Esophagus muscularis mucosa (tissue), 4 donors: ENCODE measurements around the gene STRIT1. TPM values are rescaled to one million over a fixed set of nuclear protein-coding genes. Genes with fewer than 3 reads are reported as not detected.

Experiments
- DNase-seq: peaks from one replicate; pipeline ENCODE4 v3.0.0-alpha.2; 2017; ENCODE audit errors: extremely low spot score
- H3K27ac ChIP-seq, 4 donors: fragments of 200-600 bp; sonication (generic); replicated peaks in 1 of 4; 1 replicate in 3 of 4; 2 replicates in 1 of 4; pipeline ENCODE4 v1.5.1; 2016 to 2019; ENCODE audit warnings: mild to moderate bottlenecking in 1 of 4
- H3K27me3 ChIP-seq, 4 donors: fragments of 200-600 bp; sonication (generic); one replicate each; pipeline versions ENCODE4 v1.5.1 to v1.6.0; 2016 to 2019
- H3K36me3 ChIP-seq, 4 donors: fragments of 200-600 bp; sonication (generic); one replicate each; pipeline ENCODE4 v1.5.1; 2016 to 2019
- H3K4me1 ChIP-seq, 4 donors: fragments of 200-600 bp; sonication (generic); one replicate each; pipeline ENCODE4 v1.5.1; 2016 to 2019
- H3K4me3 ChIP-seq, 4 donors: fragments of 200-600 bp; sonication (generic); 1 replicate in 2 of 4; 2 replicates in 2 of 4; pipeline ENCODE4 v1.5.1; 2016 to 2019; ENCODE audit warnings: mild to moderate bottlenecking in 4 of 4, moderate library complexity in 1 of 4
- H3K9me3 ChIP-seq, 4 donors: fragments of 200-600 bp; sonication (generic); 1 replicate in 3 of 4; 2 replicates in 1 of 4; pipeline ENCODE4 v1.5.1; 2016 to 2019
- EP300 ChIP-seq: sonication (generic); formaldehyde crosslinking; IDR thresholded peaks from one replicate; pipeline ENCODE4 v1.6.1; 2017; ENCODE audit warnings: antibody characterized with exemption
- POLR2A ChIP-seq: fragments of 450-650 bp; IDR thresholded peaks from one replicate; pipeline ENCODE4 v1.6.1; 2017; ENCODE audit warnings: antibody characterized with exemption, moderate library complexity, mild to moderate bottlenecking, low read depth
- POLR2AphosphoS5 ChIP-seq, 2 donors: sonication (generic); formaldehyde crosslinking; IDR thresholded peaks; one replicate each; pipeline ENCODE4 v1.6.1; 2017; ENCODE audit warnings: antibody characterized with exemption in 2 of 2
- WGBS: methylation state at CpG from one replicate; pipeline ENCODE4 v1.1.5; 2018; 5-methylcytosine and 5-hydroxymethylcytosine counted together
- intact Hi-C: fragments of 100-400 bp; cut with DNase I; formaldehyde crosslinking; loops from one replicate; pipeline ENCODE4 v1.15.1; 2023
- total RNA-seq, 4 donors: library from RNA; depleted of rRNA; stranded (reverse); fragments of >200 nt; gene quantifications; one replicate each; pipeline versions ENCODE4 v1.1.0 to v1.2.1, GENCODE V29; 2016
- TF ChIP-seq, protein P1 (sequence below), 3 experiments: fragments of 200-600 bp in 2 of 3; fragments of 450-650 bp in 1 of 3; sonication (generic) in 2 of 3; IDR thresholded peaks; one replicate each; pipeline ENCODE4 v1.5.1; 2017 to 2019; ENCODE audit warnings: antibody characterized with exemption in 3 of 3, mild to moderate bottlenecking in 2 of 3, moderate library complexity in 1 of 3

STRIT1 gene
- total RNA-seq, 4 donors from 2014 or later: not detected

DNA sequence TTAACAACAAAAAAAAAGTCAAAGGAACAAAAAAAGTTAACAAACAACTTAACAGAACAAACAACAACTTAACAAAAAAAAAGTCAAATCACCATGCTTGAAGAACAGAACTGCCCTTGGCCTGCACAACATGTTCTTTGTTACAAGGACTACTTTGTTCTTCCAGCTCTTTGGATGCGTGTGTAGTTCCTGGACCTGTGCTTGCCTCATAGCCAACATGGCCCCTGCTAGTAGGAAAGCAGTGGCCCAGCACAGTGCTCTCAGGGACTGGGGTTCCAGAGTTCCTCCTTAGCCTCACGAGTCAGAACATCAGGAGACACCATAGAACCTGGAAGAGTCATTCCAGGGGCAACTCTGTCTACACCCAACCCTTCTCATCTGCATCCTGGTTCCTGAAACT, 10.9 kb upstream of the STRIT1 start:
- TF ChIP-seq POLR2A (no peak), EP300 (no peak), POLR2AphosphoS5 (IDR thresholded peaks at IDR 0.05) (no peak)
- TF ChIP-seq, protein P1, sequence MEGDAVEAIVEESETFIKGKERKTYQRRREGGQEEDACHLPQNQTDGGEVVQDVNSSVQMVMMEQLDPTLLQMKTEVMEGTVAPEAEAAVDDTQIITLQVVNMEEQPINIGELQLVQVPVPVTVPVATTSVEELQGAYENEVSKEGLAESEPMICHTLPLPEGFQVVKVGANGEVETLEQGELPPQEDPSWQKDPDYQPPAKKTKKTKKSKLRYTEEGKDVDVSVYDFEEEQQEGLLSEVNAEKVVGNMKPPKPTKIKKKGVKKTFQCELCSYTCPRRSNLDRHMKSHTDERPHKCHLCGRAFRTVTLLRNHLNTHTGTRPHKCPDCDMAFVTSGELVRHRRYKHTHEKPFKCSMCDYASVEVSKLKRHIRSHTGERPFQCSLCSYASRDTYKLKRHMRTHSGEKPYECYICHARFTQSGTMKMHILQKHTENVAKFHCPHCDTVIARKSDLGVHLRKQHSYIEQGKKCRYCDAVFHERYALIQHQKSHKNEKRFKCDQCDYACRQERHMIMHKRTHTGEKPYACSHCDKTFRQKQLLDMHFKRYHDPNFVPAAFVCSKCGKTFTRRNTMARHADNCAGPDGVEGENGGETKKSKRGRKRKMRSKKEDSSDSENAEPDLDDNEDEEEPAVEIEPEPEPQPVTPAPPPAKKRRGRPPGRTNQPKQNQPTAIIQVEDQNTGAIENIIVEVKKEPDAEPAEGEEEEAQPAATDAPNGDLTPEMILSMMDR (IDR thresholded peaks at IDR 0.05): no peak

DNA sequence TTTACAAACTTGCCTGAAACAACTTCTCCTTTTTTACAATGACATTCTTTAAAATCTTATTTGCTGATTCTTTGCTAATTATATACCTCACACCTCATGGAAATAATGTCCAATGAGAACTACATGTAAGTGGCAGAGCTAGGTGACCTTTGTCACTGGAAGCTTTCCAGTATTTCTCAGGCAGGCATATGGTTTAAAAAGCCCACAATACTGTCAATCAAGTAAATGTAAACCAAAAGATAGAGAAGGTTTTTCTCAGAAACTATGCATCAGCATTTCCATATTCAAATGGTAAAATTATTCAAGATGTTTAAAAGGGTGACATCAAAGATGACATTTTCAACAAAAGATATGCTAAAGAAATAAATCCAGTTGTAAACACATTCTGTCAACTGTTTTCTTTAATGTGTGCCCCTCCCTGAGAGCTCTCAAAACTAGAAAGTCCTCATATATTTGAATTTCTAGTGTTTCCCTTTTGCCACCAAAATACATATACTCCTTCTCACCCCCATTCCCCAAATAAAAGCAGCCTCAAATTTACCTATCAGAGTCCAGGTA, 10.1 kb upstream of the STRIT1 start:
- H3K4me3 ChIP-seq: no peak overlapping the region
- H3K9me3 ChIP-seq: no peaks in the 10 kb centered on the region
- no peaks in the 10 kb centered on the region for H3K4me1 ChIP-seq
- no peaks in the 10 kb centered on the region for H3K27me3 ChIP-seq
- DNase-seq: no peak
- H3K36me3 ChIP-seq: no peaks in the 10 kb centered on the region
- no peak overlapping the region for H3K27ac ChIP-seq
- TF ChIP-seq EP300 (no peak), POLR2A (no peak), POLR2AphosphoS5 (IDR thresholded peaks at IDR 0.05) (no peak)
- TF ChIP-seq, protein P1 (IDR thresholded peaks at IDR 0.05): no peak
- intact Hi-C loops: no loop called here

More for the DNA sequence above, 10.9 kb upstream of the STRIT1 start:
- 71% methylated on average over 2 of the region's 2 CpGs for WGBS
- DNase-seq: no peak
- no peaks in the 10 kb centered on the region for H3K4me1 ChIP-seq
- no peaks in the 10 kb centered on the region for H3K27me3 ChIP-seq
- no peaks in the 10 kb centered on the region for H3K36me3 ChIP-seq
- no peak overlapping the region for H3K4me3 ChIP-seq
- intact Hi-C loops: no loop called here
- no peaks in the 10 kb centered on the region for H3K9me3 ChIP-seq
- no peak overlapping the region for H3K27ac ChIP-seq

- intact Hi-C loops: no loop called here
- WGBS: 45% methylated on average over 2 of the region's 2 CpGs
These were observed 9.4 kb upstream of the STRIT1 start for GRCh38 chr3:155302891-155303290.

GRCh38 chr3:155302481-155302880, 9.0 kb upstream of the STRIT1 start:
- 73% methylated on average over 2 of the region's 2 CpGs for WGBS
- no peaks in the 10 kb centered on the region for H3K4me1 ChIP-seq

More at GRCh38 chr3:155302891-155303290, 9.4 kb upstream of the STRIT1 start:
- Histone ChIP-seq H3K27me3 (no peaks in the 10 kb centered on the region), H3K27ac (no peak overlapping the region), H3K9me3 (no peaks in the 10 kb centered on the region), H3K4me3 (no peak overlapping the region), H3K36me3 (no peaks in the 10 kb centered on the region), H3K4me1 (no peaks in the 10 kb centered on the region)
- no peak for TF ChIP-seq POLR2A
- TF ChIP-seq EP300: no peak
- TF ChIP-seq, protein P1 (IDR thresholded peaks at IDR 0.05): no peak
- no peak for TF ChIP-seq POLR2AphosphoS5 (IDR thresholded peaks at IDR 0.05)
- DNase-seq: no peak

More at GRCh38 chr3:155302481-155302880, 9.0 kb upstream of the STRIT1 start:
- intact Hi-C loops: no loop called here
- Histone ChIP-seq H3K36me3 (no peaks in the 10 kb centered on the region), H3K4me3 (no peak overlapping the region), H3K27ac (no peak overlapping the region), H3K27me3 (no peaks in the 10 kb centered on the region), H3K9me3 (peaks cover 0 to 2% (median 0%) of the 10 kb centered on the region in 4 donors)
- no peak for DNase-seq
- no peak for TF ChIP-seq EP300
- no peak for TF ChIP-seq POLR2AphosphoS5 (IDR thresholded peaks at IDR 0.05)
- TF ChIP-seq, protein P1 (IDR thresholded peaks at IDR 0.05): no peak
- no peak for TF ChIP-seq POLR2A
